ENCODE results near the gene LGALS1.

LGALS1 gene

GRCh38 chr22:37725551-37726240, 50.3 kb downstream of the LGALS1 start:
- DNase-seq (ENCODE audit: low spot score), result no peak

GRCh38 chr22:37726241-37726887, 50.9 kb downstream of the LGALS1 start:
- peak; percentile 34 for DNase-seq (ENCODE audit: low spot score)

DNA sequence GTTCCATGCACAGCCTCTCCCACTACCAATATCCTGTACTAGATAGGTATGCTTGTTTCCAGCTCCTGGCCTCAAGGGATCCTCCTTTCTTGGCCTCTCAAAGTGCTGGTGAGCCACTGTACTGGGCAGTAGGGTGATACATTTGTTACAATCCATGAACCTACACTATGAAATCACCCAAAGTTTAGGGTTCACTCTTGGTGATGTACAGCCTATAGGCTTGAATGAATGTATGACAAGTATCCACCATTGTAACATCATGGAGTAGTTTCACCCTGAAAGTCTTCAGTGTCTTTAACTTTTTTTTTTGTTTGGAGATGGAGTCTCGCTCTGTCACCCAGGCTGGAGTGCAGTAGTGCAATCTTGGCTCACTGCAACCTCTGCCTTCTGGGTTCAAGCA, 53.2 kb downstream of the LGALS1 start:
- DNase-seq (ENCODE audit: low spot score), result no peak
